H1 (cell line): ENCODE results near the gene FANK1. TPM values are rescaled to one million over a fixed set of nuclear protein-coding genes. Genes with fewer than 3 reads are reported as not detected.

ENCODE experiments used
- SIN3A ChIP-seq, 2 experiments: IDR thresholded peaks in 1 of 2; conservative IDR thresholded peaks in 1 of 2; 2 replicates each; pipeline ENCODE4 v1.6.1; 2011 to 2012; ENCODE audit warnings: low read length in 2 of 2, improper control_type of control experiment in 1 of 2, low read depth in 1 of 2, mild to moderate bottlenecking in 1 of 2
- SUZ12 ChIP-seq: fragments of 200-600 bp; sonication (generic); IDR thresholded peaks from 2 replicates; pipeline ENCODE4 v1.6.1; 2012; ENCODE audit warnings: mild to moderate bottlenecking, inconsistent platforms, low read length, moderate library complexity, mixed read lengths
- TEAD4 ChIP-seq: IDR thresholded peaks from 2 replicates; pipeline ENCODE4 v1.6.1; 2012; ENCODE audit warnings: low read depth, low read length, inconsistent platforms, mixed read lengths
- polyA plus RNA-seq, 7 experiments: library from polyadenylated mRNA; depleted of rRNA in 3 of 7; stranded (reverse) in 5 of 7; unstranded in 2 of 7; fragments of >200 nt in 5 of 7; fragments of 200-250 nt in 2 of 7; gene quantifications; 1 replicate in 5 of 7; 2 replicates in 1 of 7; 4 replicates in 1 of 7; pipeline versions ENCODE4 v1.2.1 to v1.2.3, GENCODE V29; 2011 to 2013; ENCODE audit warnings: missing spikeins in 2 of 7, mixed read lengths in 2 of 7
- total RNA-seq: library from RNA; stranded (reverse); fragmentation: NEBNext Ultra II Directional; extraction: Animal tissue kit (Norgen Biotek cat#: 25700); gene quantifications from 2 replicates; pipeline ENCODE4 v1.2.1, GENCODE V29; 2021

Gene FANK1
- total and polyA plus RNA-seq, 2 of the 8 experiments (the other 6 are each of a cell fraction or from before 2014, with no cell fraction given) = 1.2 TPM; not detected in 1

DNA sequence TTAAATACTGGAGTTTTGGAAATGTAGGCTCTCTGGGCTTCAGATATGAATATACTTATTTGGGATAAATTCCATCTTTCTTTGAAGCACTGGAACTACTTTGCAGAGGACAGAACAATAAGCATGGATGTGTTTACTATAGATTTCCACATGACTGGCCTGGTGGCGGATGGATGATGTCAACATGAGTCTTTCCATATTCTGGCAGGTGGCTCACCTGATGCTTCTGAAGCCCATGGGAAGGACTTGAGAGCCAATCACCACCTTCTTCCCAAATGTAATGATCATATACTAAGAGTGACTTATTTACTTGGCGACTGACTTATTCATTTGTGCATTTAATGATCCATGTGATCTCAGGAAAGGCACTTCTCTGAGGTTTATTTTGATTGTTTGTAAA, 110.5 kb downstream of the FANK1 start (continued):
- TF ChIP-seq SUZ12 = no peak
- no peak for TF ChIP-seq TEAD4
- no peak for TF ChIP-seq SIN3A (conservative IDR thresholded peaks at IDR 0.05 in 1 of 2, IDR thresholded peaks at IDR 0.05 in 1 of 2; ENCODE audit: low read depth in 1 of 2, low read length in 2 of 2)
